Mononuclear cell (primary cell): ENCODE results near the gene TCF20. TPM values are rescaled to one million over a fixed set of nuclear protein-coding genes. Genes with fewer than 3 reads are reported as not detected.

ENCODE experiments used
- H3K27me3 ChIP-seq: 2 replicates; pipeline ENCODE4 v1.6.0; 2011; ENCODE audit warnings: low read length, control low read depth; ENCODE audit not compliant: insufficient read depth
- H3K4me1 ChIP-seq: 2 replicates; pipeline ENCODE4 v1.5.1; 2011; ENCODE audit warnings: mild to moderate bottlenecking, low read length, control low read depth; ENCODE audit not compliant: insufficient read depth
- H3K4me3 ChIP-seq: 2 replicates; pipeline ENCODE4 v1.5.1; 2011; ENCODE audit warnings: mild to moderate bottlenecking, low read length, moderate library complexity
- H3K9me3 ChIP-seq: 2 replicates; pipeline ENCODE4 v1.5.1; 2011; ENCODE audit warnings: low read depth, mild to moderate bottlenecking, control low read depth, low read length
- total RNA-seq: library from RNA; depleted of rRNA; stranded (reverse); fragments of >200 nt; gene quantifications from one replicate; pipeline ENCODE4 v1.2.3, GENCODE V29; 2012

TCF20 gene
- total RNA-seq, 1 donor, result 53.8 TPM

DNA sequence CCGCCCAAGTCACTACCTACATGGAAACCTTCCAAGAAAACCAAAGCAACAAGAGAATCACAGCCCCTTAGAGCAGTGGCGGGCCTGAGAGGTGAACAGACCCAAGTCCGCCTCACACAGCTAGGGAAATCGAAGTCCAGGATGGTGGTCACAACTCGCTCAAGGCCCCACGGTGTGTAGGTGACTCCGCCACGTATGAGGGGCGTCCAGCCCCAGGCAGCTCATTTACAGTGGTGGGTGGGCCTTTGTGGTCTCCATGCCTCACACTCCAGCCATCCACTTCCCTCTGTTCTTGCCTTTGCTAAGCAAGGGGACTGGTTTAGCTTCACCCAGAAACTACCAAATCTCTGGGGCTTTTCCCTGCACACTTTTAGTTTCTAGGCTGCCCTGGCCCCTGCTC, 9.7 kb upstream of the TCF20 start:
- Histone ChIP-seq H3K9me3 (no peaks in the 10 kb centered on the region), H3K4me1 (peaks cover 18% of the 10 kb centered on the region), H3K4me3 (no peak overlapping the region), H3K27me3 (peaks cover 20% of the 10 kb centered on the region)

DNA sequence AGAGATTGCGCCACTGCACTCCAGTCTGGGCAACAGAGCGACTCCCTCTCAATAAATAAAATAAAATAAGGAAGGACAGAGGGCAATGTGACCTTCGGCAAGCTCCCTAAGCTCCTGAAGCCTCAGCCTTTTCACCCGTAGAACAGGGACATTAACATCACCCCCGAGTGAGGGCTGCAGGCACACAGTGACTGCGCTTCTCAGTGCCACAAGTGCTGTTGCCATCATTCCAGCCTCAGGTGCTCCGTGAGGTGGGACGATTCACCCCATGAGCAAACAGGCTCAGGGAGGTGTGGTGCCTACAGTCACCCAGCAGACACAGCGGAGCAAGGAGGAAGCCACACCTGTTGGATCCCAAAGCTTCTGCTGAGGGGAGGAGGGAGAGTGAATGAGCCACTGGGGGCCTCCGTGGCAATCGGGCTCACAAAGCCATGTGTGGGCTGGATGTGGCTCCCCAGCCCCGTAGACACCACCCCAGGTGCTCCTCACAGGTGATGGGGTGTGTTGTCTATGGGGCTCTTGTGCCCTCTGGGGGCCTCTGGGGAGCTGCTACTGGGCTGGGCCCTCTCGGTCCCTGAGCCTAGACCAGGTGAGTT, 9.1 kb upstream of the TCF20 start:
- H3K4me3 ChIP-seq, result no peak overlapping the region
- no peaks in the 10 kb centered on the region for H3K9me3 ChIP-seq
- H3K27me3 ChIP-seq, result peaks cover 18% of the 10 kb centered on the region
- H3K4me1 ChIP-seq, result peaks cover 13% of the 10 kb centered on the region

DNA sequence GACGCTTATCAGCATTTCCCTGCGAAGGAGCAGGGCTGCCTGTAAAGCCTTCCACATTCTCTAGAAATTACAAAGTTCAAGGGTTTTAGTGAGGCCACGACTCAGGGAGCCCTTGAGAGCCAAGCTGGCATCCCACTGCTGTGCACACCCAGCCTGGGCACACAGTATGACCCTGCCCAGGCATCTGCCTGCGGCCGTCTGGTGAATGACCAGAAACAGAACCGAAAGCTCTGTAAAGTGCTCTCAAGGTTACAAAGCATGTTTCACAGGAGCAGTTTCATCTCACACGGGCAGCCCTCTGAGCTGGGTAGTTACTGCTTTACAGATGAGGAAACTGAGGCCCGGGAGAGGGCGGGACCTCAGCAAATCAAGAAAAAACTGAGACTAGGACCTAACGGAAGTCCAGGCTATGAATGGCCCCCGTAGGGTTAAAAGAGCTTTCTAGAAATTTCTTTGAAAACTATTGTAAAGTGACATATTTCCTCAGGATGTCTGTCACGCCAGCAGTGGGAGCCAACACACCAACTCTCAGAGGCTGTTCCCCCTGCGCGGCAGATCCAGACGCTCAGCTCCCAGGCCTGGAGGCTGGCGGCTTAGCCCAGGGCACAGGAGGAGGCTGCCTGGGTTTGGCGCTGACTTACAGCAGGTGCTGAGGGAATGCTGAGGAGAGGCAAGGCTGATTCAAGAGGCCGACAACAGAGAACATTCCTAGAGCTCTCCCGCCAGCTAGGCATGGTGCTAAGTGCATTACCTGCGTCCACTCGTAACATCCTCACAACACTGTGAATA, 7.7 kb upstream of the TCF20 start:
- H3K4me1 ChIP-seq, result peaks cover 4% of the 10 kb centered on the region
- peaks cover 10% of the 10 kb centered on the region for H3K27me3 ChIP-seq
- no peaks in the 10 kb centered on the region for H3K9me3 ChIP-seq
- H3K4me3 ChIP-seq, result no peak overlapping the region

DNA sequence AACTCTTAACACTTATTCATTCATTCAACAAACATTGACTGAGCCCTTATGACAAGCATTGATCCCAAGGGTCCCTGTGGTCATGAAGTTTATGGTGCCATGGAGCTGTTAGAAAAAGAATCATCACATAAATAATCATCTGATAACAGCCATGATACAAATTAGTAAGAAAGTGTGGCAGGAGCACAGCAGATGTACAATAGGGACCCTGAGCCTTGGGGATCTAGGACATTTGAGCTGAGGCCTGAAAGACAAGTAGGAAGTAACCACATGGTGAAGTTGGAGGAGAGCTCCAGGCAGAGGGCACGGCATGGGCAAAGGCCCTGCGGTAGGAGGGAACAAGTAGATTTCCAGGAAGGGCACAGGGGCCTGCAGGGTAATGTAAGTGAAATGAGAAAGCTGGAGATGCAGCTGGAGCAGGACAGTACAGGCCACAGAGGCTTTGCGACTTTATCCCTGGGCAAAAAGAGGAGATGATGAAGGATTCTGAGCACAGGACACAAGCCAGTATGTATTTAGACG, 6.8 kb upstream of the TCF20 start:
- no peak overlapping the region for H3K4me3 ChIP-seq
- no peaks in the 10 kb centered on the region for H3K4me1 ChIP-seq
- no peaks in the 10 kb centered on the region for H3K9me3 ChIP-seq
- H3K27me3 ChIP-seq, result peaks cover 2% of the 10 kb centered on the region

DNA sequence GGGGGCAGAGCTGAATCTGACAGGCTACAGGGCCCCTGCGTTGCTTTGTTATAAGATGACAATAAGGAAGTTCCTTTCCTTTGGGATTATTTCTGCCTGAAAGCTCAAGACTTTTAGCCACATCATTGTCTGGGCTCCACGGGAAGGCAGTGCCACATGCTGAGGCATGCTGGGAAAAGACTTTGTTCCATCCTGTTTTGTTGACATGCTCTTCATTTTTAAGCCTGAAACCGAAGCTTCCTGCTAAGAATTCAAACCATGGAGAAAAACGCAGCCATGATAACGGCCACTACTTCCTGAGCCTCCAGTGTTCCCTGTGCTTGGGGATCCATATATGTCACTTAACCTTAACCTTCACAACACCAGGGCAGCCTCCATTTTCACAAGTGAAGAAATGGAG, 5.5 kb upstream of the TCF20 start:
- no peak overlapping the region for H3K4me3 ChIP-seq
- H3K27me3 ChIP-seq, result no peaks in the 10 kb centered on the region
- peaks cover 5% of the 10 kb centered on the region for H3K4me1 ChIP-seq
- H3K9me3 ChIP-seq, result no peaks in the 10 kb centered on the region

DNA sequence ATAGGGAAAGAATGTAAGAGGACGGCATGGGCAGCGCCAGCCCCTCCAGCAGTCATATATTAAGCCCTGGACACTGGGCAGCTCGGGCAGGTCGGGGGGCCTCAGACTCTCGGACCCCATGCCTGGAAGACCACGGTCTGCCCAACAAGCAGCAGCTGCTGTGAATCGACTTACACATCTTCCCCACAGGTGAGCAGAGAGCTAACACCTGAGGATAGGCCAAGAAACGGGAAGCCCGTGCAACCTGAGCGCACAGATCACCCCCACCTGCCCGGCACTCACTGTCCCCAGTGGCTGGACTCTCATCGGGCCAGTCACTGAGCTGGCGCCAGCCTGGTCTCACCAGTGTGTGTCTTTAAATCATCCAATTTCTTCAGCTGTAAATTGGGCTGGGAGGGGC, 4.7 kb upstream of the TCF20 start:
- Histone ChIP-seq H3K9me3 (no peaks in the 10 kb centered on the region), H3K4me1 (peaks cover 7% of the 10 kb centered on the region), H3K4me3 (no peak overlapping the region), H3K27me3 (no peaks in the 10 kb centered on the region)

DNA sequence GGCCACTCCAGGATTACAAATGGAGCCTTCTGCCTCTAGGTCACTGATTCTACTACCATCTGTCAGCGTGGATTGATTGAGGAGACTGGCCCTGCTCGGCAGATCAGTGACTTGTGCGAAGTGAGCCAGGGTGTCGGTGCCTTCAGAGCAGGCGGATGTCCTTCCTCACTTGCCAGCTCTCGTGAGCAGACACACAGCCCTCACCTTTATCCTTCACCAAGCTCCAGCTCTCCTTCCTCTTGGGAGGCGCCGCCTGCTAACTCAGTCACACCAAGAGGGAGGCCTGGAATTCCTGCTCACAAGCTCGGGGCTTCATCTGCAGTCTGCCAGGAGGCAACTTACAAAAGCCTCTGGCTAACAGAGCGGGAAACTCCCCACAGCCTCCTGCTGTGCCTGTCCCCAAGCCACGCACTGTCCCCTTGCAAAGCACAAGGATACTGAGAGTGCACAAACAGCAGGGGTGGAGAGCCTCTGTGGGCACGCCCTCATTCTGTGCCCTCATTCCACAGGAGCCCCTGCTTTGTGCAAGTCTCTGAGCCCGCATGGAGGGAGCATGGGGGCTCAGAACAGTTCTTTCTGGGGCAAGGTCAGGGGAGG, 3.5 kb upstream of the TCF20 start:
- no peaks in the 10 kb centered on the region for H3K9me3 ChIP-seq
- no peak overlapping the region for H3K4me3 ChIP-seq
- peaks cover 11% of the 10 kb centered on the region for H3K4me1 ChIP-seq
- no peaks in the 10 kb centered on the region for H3K27me3 ChIP-seq

DNA sequence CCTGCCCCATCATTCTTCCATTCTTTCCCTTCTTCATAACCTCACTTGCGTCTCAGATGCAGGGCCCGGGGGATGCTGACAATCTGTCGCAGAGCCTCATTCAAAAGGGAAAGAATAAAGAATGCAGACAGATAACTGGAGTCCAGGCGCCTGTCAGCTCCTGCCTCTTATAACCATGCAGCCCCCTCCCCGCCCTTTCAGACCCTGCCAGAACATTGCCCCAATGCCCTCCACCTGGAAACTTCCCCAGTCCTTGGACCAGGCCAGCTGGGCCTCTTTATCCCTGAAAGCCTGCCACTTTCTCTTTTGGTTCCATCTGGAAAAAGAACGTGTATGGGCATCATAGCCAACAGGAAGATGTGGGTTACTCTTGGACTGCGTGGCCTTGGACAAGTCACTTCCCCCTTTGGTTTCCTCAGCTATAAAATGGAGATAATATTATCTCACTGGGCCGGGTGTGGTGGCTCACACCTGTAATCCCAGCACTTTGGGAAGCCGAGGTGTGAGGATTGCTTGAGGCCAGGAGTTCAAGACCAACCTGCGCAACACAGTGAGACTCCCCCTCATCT, 2.1 kb upstream of the TCF20 start:
- Histone ChIP-seq H3K4me1 (peaks cover 23% of the 10 kb centered on the region), H3K27me3 (no peaks in the 10 kb centered on the region), H3K4me3 (no peak overlapping the region), H3K9me3 (no peaks in the 10 kb centered on the region)

DNA sequence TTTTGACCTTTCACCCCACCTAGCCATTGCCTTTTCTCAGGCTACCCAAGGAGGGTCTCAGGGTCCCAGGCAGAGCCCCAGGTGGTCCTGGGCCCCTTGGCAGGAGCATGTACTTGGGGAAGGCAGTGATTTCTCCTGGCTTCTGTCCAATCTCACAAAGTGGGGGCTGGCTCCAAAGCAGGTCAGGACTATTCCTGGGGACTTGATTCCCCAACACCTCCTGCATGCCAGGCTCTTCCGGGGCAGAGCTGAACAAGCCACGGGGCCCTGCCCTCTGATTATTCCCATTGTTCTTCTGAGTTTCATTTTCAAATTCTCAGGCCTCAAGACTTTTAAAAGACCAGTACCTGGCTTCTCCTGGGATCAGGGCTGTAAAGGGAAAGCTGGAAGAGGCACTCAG, 1.5 kb upstream of the TCF20 start:
- H3K4me3 ChIP-seq, result no peak overlapping the region

DNA sequence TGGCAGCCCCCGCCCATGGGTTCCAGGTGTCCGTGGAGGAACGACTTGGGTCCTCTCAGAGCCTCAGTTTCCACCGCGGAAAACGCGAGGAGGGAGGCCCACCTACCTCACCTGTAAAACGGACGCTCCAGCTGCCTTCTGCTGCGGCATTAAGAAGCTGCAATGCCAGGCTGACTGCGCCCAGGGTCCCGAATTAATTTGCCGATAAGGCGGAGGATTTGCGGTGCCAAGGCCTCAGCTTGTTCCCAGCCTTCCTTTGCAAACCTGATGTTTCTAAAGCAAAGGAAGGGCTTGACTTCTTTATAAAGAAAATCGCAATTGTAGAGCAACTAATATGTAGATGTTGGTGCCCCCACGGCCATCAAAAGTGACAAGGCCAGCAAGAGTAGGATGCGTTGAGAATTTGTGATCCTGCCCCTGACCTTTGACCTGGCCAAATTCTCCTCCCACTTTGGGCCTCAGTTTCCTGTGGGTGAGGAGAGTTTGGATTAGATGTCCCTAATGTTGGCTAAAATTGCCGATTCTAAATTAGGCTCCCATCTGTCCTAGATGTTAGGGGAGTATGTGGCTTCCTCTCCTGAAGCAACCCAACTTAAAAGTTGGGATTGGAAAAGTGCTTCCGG, 849 bp upstream of the TCF20 start:
- no peaks in the 10 kb centered on the region for H3K9me3 ChIP-seq
- H3K27me3 ChIP-seq, result no peaks in the 10 kb centered on the region
- H3K4me1 ChIP-seq, result peaks cover 26% of the 10 kb centered on the region
- no peak overlapping the region for H3K4me3 ChIP-seq

More for the DNA sequence above, 1.5 kb upstream of the TCF20 start:
- Histone ChIP-seq H3K27me3 (no peaks in the 10 kb centered on the region), H3K9me3 (no peaks in the 10 kb centered on the region), H3K4me1 (peaks cover 23% of the 10 kb centered on the region)

DNA sequence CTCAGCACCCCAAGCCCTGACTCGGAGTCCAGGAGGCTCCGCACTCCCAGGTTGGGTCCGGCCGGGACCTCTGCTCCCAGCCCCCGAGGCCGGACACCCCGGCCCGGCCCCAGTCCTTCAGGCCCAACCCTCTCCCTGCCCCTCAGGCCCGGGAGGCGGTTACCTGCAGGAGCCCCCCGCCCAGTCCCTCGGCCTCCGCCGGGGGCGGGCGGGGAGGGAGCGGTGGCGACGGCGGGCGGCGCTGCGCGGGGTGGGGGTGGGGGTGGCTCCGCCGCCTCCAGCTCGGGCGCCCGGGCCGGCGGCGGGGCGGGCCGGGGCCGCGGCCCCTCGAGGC, 310 bp downstream of the TCF20 start:
- peak overlapping the region; percentile 75 for H3K4me3 ChIP-seq
- no peaks in the 10 kb centered on the region for H3K9me3 ChIP-seq
- no peaks in the 10 kb centered on the region for H3K27me3 ChIP-seq

DNA sequence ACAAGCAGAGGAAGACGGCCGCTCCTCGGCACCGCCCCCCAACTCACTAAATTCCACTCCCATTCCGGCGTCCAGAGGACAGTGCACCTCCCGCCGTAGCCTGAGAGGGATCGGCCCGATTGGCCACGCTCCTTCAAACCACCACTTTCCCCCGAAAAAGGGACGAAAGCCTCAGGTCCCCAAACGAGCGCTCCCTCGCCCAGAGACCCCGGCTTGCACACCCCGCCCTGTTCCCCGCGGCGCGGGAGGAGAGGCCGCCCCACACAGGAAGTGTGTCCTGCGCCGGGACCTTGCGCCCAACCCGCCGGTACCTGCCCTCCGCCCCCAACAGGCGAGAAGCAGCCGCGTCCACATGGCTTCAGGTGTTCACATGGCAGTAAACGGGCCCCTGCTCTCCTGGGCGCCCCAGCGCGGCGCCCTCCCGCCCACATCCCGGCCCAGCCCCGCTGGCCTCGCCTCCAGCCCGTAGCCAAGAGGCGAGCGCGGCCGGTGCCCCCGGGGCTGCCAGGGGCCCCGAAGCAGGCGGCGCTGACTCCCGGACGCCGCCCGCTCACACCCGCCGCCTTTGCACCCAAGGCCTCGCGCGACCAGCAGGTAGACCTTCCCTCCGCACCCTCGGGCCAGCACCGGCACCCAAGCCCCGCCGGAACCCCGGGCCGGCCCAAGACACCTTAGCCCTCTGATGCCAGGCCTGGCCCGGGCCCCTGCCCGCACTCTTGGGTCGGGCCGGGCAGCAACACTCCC, 849 bp downstream of the TCF20 start:
- Histone ChIP-seq H3K4me3 (peak overlapping the region; percentile 75), H3K4me1 (peaks cover 31% of the 10 kb centered on the region), H3K9me3 (no peaks in the 10 kb centered on the region), H3K27me3 (no peaks in the 10 kb centered on the region)

More for the DNA sequence above, 310 bp downstream of the TCF20 start:
- peaks cover 31% of the 10 kb centered on the region for H3K4me1 ChIP-seq

DNA sequence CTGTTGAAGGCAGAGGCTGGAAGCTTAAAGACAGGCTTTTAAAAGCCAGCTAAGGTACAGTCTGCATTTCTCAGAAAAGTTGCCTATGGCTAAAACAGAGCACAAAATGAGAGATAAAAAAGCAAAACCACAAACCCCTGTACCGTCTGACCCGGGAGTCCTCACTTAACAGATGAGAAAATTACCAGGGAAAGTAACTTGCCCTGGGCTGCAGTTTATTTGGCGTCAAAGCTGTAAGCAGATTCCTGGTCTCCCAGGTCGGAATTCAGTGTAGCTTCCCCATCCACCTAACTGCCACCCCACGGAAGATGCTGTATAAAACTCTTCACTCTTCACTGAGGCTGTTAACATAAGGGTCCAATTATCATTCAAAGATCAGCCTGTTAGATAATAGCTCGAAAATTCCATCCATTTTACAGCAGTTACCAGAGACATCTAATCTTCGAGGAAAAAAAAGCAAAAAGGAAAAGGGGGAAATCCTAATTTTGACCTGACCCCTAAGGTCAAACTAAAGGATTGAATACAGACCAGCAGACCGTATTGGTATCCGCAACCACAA, 1.5 kb downstream of the TCF20 start:
- H3K4me1 ChIP-seq, result peaks cover 31% of the 10 kb centered on the region

DNA sequence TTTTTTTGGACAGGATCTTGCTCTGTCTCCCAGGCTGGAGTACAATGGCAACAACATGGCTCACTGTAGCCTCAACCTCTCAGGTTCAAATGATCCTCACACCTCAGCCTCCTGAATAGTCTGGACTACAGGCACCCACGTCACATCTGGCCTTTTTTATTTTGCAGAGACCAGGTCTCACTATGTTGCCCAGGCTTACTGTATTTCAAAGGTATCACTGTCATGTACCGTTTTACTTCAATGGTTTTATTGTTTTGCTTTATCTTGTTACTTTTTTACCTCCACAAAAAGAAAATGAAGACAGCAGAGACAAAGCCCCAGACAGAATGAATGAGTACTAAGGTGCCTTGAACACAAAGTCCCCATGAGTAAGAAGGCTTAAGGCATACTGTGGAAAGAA, 5.1 kb downstream of the TCF20 start:
- Histone ChIP-seq H3K9me3 (no peaks in the 10 kb centered on the region), H3K4me3 (no peak overlapping the region), H3K4me1 (peaks cover 44% of the 10 kb centered on the region), H3K27me3 (no peaks in the 10 kb centered on the region)

More for the DNA sequence above, 1.5 kb downstream of the TCF20 start:
- no peaks in the 10 kb centered on the region for H3K27me3 ChIP-seq
- no peaks in the 10 kb centered on the region for H3K9me3 ChIP-seq
- peak overlapping the region; percentile 75 for H3K4me3 ChIP-seq
